ENCODE measurements around the gene DNAJC3.

DNA sequence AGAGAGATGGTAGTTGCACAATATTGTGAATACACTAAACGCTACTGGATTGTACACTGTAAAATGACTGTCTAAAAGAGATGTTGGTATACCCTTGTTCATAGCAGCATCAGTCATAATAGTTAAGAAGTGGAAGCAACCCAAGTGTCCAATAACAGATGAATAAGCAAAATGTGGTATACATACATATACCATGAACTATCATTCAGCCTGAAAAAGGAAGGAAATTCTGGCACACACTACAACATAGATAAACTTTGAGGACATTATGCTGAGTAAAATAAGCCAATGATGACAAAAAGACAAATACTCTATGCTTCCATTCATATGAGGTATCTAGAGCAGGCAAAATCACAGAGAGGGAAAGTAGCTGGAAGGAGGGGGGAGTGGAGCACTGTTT, 48.5 kb upstream of the DNAJC3 start:
- no peak for TF ChIP-seq POLR2A (IDR thresholded peaks at IDR 0.05)
- TF ChIP-seq, protein P1, sequence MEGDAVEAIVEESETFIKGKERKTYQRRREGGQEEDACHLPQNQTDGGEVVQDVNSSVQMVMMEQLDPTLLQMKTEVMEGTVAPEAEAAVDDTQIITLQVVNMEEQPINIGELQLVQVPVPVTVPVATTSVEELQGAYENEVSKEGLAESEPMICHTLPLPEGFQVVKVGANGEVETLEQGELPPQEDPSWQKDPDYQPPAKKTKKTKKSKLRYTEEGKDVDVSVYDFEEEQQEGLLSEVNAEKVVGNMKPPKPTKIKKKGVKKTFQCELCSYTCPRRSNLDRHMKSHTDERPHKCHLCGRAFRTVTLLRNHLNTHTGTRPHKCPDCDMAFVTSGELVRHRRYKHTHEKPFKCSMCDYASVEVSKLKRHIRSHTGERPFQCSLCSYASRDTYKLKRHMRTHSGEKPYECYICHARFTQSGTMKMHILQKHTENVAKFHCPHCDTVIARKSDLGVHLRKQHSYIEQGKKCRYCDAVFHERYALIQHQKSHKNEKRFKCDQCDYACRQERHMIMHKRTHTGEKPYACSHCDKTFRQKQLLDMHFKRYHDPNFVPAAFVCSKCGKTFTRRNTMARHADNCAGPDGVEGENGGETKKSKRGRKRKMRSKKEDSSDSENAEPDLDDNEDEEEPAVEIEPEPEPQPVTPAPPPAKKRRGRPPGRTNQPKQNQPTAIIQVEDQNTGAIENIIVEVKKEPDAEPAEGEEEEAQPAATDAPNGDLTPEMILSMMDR (IDR thresholded peaks at IDR 0.05) = no peak
